MM.1S (cell line): ENCODE measurements around the gene TAL2.

Experiments used
- EZH2phosphoT487 ChIP-seq: fragments of 300-600 bp; sonication (generic); IDR thresholded peaks from 2 replicates; pipeline ENCODE4 v1.6.1; 2018; ENCODE audit warnings: antibody characterized with exemption, low read length
- TF ChIP-seq, protein P1 (sequence below): fragments of 300-600 bp; sonication (generic); IDR thresholded peaks from 2 replicates; pipeline ENCODE4 v1.5.1; 2016; ENCODE audit warnings: antibody characterized with exemption, low read length, mixed read lengths

DNA sequence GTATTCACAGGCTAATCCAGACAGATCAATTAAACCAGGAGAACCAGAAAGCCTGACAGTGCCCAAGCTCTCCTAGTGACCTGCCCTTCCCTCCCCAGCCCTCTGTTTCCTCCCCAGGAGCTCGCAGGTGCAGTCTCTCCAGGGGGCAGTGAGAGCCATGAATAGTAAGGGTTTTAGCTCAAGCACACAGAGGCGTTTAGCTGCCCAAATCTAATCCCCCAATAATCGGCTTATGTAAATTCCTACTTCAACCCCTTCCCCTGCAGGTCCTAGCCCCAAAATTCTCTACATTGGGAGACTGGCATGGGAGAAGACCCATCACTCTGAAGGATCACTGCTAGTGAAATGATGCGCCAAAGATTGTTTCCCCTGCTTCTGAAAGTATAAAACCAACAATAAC is 10.5 kb upstream of the TAL2 start:
- TF ChIP-seq, protein P1, sequence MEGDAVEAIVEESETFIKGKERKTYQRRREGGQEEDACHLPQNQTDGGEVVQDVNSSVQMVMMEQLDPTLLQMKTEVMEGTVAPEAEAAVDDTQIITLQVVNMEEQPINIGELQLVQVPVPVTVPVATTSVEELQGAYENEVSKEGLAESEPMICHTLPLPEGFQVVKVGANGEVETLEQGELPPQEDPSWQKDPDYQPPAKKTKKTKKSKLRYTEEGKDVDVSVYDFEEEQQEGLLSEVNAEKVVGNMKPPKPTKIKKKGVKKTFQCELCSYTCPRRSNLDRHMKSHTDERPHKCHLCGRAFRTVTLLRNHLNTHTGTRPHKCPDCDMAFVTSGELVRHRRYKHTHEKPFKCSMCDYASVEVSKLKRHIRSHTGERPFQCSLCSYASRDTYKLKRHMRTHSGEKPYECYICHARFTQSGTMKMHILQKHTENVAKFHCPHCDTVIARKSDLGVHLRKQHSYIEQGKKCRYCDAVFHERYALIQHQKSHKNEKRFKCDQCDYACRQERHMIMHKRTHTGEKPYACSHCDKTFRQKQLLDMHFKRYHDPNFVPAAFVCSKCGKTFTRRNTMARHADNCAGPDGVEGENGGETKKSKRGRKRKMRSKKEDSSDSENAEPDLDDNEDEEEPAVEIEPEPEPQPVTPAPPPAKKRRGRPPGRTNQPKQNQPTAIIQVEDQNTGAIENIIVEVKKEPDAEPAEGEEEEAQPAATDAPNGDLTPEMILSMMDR = no peak
- TF ChIP-seq EZH2phosphoT487 = no peak
